HG03521 (cell line): ENCODE results near the gene VWA3B.

Experiments used
- ATAC-seq: cut with Tn5 transposase; IDR thresholded peaks from one replicate; pipeline ENCODE4 v1.9.1; 2021; ENCODE audit warnings: mild to moderate bottlenecking, moderate library complexity; ENCODE audit not compliant: unreplicated experiment

Gene VWA3B

GRCh38 chr2:98324181-98324580 is 237.2 kb downstream of the VWA3B start:
- ATAC-seq = no peak

- no peak for ATAC-seq
Measured at GRCh38 chr2:98327776-98328175, 240.8 kb downstream of the VWA3B start.

DNA sequence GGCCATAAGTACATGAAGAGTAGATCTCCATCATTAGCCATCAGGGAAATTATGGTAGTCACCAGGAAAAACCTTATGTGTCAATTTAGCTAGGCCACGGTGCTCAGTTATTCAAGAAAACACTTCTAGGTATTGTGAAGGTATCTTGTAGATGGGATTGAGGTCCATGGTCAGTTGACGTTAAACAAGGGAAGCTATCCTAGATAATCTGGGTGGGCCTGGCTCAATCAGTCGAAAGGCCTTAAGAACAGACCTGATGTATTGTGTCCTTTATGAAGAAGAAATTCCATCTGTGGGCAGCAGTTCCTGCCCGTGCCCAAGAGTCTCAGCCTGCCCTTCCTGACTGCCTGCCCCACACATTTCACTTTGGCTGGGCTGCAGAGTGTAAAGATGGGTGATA is 242.6 kb downstream of the VWA3B start:
- ATAC-seq = no peak

- no peak for ATAC-seq
Measured at GRCh38 chr2:98332989-98333388, 246.0 kb downstream of the VWA3B start.

DNA sequence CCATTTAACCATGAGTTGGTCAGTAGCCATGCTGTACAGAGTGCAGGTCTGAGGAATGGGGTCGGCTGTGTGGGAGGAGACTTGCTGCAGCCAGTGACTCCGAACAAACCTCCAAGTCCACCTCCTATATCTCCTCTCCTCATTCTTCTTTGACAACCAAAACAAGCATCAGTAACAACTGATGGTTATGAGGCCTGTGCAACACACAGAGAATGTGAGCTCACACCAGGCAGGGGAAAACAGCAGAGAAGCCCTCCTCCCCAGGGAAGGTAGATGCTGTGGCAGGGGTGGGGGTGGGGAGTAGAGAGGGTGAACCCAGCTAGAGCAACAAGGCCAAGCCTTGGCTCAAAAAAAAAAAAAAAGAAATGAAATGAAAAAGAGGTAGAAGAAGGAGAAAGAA is 247.0 kb downstream of the VWA3B start:
- no peak for ATAC-seq

- no peak for ATAC-seq
Measured at GRCh38 chr2:98334439-98335078, 247.6 kb downstream of the VWA3B start.

DNA sequence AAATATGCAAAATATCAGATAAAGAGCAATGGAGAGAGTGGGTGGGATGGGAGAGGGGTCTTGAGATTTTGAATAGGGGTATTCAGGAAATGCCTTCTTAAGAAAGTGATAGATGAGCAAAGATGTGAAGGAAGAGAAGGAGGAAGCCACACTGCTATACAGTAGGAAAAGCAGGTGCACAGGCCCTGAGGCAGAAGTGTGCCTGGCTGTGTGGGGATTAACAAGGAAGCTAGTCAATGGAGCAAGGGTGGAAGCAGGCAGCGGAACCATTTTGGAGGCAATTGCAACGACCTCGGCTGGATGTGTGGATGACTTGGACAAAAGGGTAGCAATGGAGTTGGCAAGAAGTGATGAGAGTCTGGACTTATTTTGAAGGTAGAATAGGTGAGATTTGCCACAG is 248.3 kb downstream of the VWA3B start:
- ATAC-seq = no peak

- no peak for ATAC-seq
Measured at GRCh38 chr2:98341241-98341640, 254.3 kb downstream of the VWA3B start.

DNA sequence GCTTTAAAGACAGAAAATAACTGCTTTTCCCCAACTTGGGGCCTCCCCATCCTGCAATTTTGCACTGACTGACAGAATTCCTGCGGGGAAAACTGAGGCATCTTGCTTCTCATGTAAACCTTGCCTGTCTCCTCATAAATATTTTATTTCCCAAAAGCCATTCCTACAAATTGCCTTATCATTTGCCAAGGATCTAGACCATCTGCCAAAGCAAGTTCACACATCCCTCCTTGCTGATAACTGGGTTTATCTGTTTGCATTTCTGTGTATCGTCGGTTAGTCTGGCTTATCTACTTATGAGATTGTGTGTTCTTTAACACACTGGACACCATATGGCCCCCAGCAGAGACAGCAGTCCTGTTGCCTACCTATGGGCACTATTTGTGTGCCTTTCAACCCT is 256.3 kb downstream of the VWA3B start:
- ATAC-seq = no peak

DNA sequence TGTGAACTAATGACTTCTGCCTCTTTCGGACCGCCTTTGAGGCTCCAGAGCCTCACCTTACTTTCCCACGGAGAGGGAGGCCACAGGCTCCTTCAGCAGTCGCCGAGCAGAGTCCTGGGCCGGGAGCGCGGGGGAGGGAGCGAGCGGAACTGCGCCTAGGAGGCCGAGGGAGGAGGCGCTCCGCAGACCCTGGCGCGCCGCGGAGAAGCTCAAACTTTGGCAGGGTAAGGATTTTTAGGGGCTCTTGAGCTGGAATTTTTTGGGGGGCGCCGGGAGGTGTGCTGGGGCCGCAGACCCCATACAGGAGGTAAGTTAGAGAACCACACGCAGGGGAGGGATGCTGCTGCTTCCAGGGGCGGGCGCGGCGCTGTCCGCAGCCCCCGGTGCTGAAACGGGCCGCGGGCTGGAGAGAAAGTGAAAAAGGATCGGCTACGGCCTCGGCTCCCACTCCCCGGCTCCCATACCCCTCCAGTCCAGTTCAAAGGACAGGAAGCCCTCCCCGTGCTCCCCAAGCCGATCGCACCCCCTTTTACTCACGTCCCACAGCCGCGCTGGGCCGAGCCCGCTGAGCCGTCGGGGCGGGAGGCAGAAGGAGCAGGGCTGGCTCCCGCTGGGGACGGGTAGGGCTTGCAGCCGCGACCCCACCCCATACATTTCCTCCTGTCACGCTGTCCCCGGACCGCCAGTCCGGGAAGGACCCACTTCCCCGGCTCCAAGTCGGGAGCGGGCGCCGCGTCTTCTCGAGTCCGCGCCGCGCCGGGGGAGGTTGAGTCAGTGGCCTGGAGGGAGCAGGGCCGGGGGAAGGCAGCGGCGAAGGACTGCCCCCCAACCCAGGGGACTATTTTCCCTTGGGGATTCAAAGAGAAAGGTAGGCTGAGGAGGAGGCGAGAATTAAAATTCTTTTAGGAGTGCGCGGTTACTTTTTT is 259.6 kb downstream of the VWA3B start, which contains the start of gene CNGA3:
TSS of gene CNGA3 (plus strand) at position 146 of the 926 bp plus-strand sequence. CDS start 23,520 bp downstream, outside the sequence.
- no peak for ATAC-seq

DNA sequence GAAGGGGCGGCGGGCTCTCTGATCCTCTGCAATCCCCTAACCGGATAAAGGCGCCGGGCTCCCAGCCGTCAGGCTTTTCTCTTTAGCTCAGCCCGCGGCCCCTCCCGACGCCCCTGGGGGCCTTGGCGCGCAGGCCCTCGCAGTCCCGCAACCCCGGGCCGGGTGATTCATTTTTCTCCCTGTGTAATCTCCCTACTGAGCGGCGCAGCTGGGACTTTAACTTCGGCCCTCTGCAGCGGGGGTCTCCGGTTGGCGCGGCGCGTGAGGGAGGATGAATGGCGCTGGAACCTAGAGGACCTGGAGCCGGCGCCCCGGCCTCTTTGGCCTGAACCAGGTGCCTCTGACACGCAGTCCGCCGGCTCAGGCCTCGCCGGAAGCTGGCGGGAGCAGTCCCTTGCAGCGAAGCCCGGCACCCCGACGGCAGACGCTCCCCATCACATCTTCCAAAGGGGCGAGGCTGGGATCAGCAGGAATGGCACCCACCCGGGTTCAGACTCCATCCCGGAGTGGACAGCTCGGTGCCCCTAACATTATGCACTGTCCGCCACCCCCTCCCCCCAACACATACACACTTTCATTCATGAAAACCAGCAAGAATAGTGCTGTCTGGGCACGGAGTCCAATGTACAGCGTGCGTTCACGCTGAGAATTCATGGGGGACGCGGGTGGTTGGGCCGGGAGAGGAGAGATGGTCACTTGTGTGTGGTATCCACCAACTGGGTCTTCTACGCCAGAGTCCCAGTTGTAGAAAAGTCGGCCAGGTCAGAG is 260.5 kb downstream of the VWA3B start:
- ATAC-seq = no peak

GRCh38 chr2:98348066-98348561 is 261.1 kb downstream of the VWA3B start:
- no peak for ATAC-seq

DNA sequence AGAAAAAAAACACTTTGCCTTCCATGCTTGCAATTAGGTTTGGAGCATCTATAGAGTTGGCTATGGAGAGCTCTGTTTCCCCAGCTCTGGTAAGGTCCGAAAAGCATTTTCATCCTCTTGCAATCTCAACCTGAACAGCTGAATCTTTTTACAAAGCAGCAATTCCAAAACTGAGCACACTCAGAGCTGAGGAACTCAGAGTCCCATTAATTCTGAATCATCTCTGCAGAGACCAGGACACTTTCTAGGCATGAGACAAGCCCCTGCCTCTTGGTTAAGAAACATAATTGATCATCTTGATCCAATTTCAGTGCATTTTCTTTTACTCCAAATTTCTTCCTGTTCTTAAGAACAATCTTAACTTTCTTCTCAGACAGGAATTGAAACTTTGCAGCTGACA is 263.4 kb downstream of the VWA3B start:
- no peak for ATAC-seq

GRCh38 chr2:98355881-98356280 is 268.9 kb downstream of the VWA3B start:
- no peak for ATAC-seq

GRCh38 chr2:98356729-98357128 is 269.8 kb downstream of the VWA3B start:
- no peak for ATAC-seq

- no peak for ATAC-seq
Measured at GRCh38 chr2:98357849-98358248, 270.9 kb downstream of the VWA3B start.

DNA sequence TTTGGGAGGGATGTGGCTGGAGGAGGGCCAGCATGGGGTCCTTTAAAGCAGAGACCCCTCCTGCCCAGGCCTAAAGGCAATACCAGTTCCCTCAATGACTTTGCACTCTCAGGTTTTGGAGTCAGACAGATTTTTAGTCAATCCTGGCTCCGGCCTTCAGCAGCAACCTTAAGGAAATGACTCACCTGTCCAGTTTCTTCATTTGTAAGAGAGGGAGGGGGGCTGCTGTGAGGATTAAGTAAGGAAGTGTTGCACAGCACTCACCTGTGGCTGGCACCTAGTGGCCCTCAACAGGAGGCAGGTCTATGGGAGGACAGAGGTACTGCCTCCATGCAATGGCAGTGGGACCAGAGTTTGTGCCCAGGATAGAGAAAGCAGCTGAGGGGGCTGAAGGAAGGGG is 273.0 kb downstream of the VWA3B start:
- no peak for ATAC-seq
